HG03159 (cell line): Measurements from ENCODE around the gene HNRNPM.

Experiments
- ATAC-seq: cut with Tn5 transposase; IDR thresholded peaks from one replicate; pipeline ENCODE4 v1.9.1; 2021; ENCODE audit warnings: mild to moderate bottlenecking, moderate library complexity; ENCODE audit not compliant: unreplicated experiment

HNRNPM gene

GRCh38 chr19:8536282-8536681 lies 91.5 kb downstream of the HNRNPM start:
- no peak for ATAC-seq

DNA sequence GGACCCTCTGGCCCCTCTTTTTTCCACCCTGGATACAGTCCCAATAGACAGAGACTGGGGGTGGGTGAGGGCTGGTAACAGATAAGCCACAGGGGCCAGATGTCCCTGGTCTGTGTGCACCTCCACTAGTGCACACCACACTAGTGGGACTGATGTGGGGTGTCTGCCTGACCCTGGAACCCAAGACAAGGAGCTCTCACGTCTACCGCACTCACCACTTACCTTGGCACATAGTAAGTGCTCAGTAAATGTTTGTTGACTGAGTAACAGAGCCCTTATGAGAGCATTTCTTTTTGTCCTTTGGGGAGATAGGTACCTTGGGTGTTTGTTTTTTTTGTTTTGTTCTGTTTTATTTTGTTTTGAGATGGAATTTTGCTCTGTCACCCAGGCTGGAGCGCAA lies 92.3 kb downstream of the HNRNPM start:
- no peak for ATAC-seq
